ENCODE data around the gene RASA4B.
A peak's percentile ranks its signal among the peaks of the same experiment; 100 is the strongest.

Gene RASA4B

DNA sequence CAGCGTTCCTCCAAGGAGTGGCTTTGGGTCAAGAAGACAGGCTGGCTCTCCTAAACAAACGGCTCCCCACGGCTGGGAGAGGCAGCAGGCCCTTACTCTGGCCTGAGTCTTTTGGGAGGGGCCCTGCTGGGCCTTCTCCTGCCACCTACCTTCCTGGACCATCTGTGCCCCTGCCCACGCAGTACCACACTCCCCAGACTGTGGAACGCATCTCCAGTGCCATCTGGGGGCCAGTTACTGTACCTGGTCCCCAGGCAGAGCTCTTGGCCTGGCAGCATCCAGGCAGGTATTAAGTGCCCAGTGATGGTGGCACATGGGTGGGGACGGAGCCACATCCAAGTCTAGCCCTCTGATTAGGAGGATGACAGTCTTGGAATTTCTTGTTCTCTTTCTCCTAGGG lies 67.3 kb downstream of the RASA4B start:
- H3K9me3 ChIP-seq (ENCODE audit: low read length), result no peaks in the 10 kb centered on the region
- peaks cover 8% of the 10 kb centered on the region for H3K4me1 ChIP-seq (ENCODE audit: insufficient read depth, low read length)
- H3K4me3 ChIP-seq (ENCODE audit: low read length), result no peak overlapping the region
- H3K27me3 ChIP-seq (ENCODE audit: insufficient read depth, low read length), result no peaks in the 10 kb centered on the region
- H3K36me3 ChIP-seq (ENCODE audit: insufficient read depth, low read length), result peaks cover 26% of the 10 kb centered on the region
- H2AFZ ChIP-seq (ENCODE audit: low read depth, low read length), result no peak overlapping the region

- no peaks in the 10 kb centered on the region for H3K27me3 ChIP-seq (ENCODE audit: insufficient read depth, low read length)
- peaks cover 27% of the 10 kb centered on the region for H3K36me3 ChIP-seq (ENCODE audit: insufficient read depth, low read length)
- H3K4me3 ChIP-seq (ENCODE audit: low read length), result no peak overlapping the region
- no peak overlapping the region for H2AFZ ChIP-seq (ENCODE audit: low read depth, low read length)
- no peaks in the 10 kb centered on the region for H3K9me3 ChIP-seq (ENCODE audit: low read length)
- peaks cover 8% of the 10 kb centered on the region for H3K4me1 ChIP-seq (ENCODE audit: insufficient read depth, low read length)
These were observed 68.4 kb downstream of the RASA4B start for GRCh38 chr7:102449136-102449535.

DNA sequence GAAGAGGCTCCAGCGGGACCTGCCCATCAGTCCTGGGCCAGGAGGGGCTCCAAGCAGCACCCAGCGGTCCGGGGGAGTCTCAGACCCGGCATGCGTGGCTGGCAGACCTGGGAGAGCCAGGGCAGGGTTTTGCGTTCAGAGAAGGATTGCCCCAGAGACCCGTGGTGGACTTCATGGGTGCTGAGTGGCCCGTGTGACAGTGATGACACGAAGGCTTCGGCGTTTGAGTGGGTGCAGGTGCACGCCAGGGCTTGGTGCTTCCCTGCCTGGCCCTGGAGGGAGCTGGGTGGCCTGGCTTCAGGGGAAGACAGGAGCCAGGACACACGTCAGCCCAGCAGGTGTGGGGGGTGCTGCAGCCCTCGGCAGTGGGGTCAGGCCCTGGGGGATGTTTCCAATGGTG lies 70.3 kb downstream of the RASA4B start:
- H2AFZ ChIP-seq (ENCODE audit: low read depth, low read length), result no peak overlapping the region
- H3K36me3 ChIP-seq (ENCODE audit: insufficient read depth, low read length), result peaks cover 31% of the 10 kb centered on the region
- H3K9me3 ChIP-seq (ENCODE audit: low read length), result no peaks in the 10 kb centered on the region
- H3K27me3 ChIP-seq (ENCODE audit: insufficient read depth, low read length), result no peaks in the 10 kb centered on the region
- H3K4me1 ChIP-seq (ENCODE audit: insufficient read depth, low read length), result peaks cover 8% of the 10 kb centered on the region
- H3K4me3 ChIP-seq (ENCODE audit: low read length), result no peak overlapping the region

GRCh38 chr7:102446387-102447156 lies 71.0 kb downstream of the RASA4B start:
- H2AFZ ChIP-seq (ENCODE audit: low read depth, low read length), result no peak overlapping the region
- peaks cover 35% of the 10 kb centered on the region for H3K36me3 ChIP-seq (ENCODE audit: insufficient read depth, low read length)
- no peaks in the 10 kb centered on the region for H3K9me3 ChIP-seq (ENCODE audit: low read length)
- no peak overlapping the region for H3K4me3 ChIP-seq (ENCODE audit: low read length)
- peaks cover 6% of the 10 kb centered on the region for H3K4me1 ChIP-seq (ENCODE audit: insufficient read depth, low read length)
- H3K27me3 ChIP-seq (ENCODE audit: insufficient read depth, low read length), result no peaks in the 10 kb centered on the region

- no peak overlapping the region for H3K4me3 ChIP-seq (ENCODE audit: low read length)
- H3K36me3 ChIP-seq (ENCODE audit: insufficient read depth, low read length), result peaks cover 38% of the 10 kb centered on the region
- H2AFZ ChIP-seq (ENCODE audit: low read depth, low read length), result no peak overlapping the region
- H3K27me3 ChIP-seq (ENCODE audit: insufficient read depth, low read length), result no peaks in the 10 kb centered on the region
- H3K9me3 ChIP-seq (ENCODE audit: low read length), result no peaks in the 10 kb centered on the region
- peaks cover 5% of the 10 kb centered on the region for H3K4me1 ChIP-seq (ENCODE audit: insufficient read depth, low read length)
These were observed 71.9 kb downstream of the RASA4B start for GRCh38 chr7:102445674-102446071.

GRCh38 chr7:102444961-102445673 lies 72.5 kb downstream of the RASA4B start:
- H3K4me3 ChIP-seq (ENCODE audit: low read length), result no peak overlapping the region
- H3K4me1 ChIP-seq (ENCODE audit: insufficient read depth, low read length), result peaks cover 5% of the 10 kb centered on the region
- no peaks in the 10 kb centered on the region for H3K27me3 ChIP-seq (ENCODE audit: insufficient read depth, low read length)
- H3K36me3 ChIP-seq (ENCODE audit: insufficient read depth, low read length), result peaks cover 38% of the 10 kb centered on the region
- H2AFZ ChIP-seq (ENCODE audit: low read depth, low read length), result no peak overlapping the region
- H3K9me3 ChIP-seq (ENCODE audit: low read length), result no peaks in the 10 kb centered on the region

GRCh38 chr7:102439963-102440795 lies 77.4 kb downstream of the RASA4B start:
- no peaks in the 10 kb centered on the region for H3K27me3 ChIP-seq (ENCODE audit: insufficient read depth, low read length)
- peaks cover 5% of the 10 kb centered on the region for H3K4me1 ChIP-seq (ENCODE audit: insufficient read depth, low read length)
- H3K9me3 ChIP-seq (ENCODE audit: low read length), result no peaks in the 10 kb centered on the region
- peaks cover 25% of the 10 kb centered on the region for H3K36me3 ChIP-seq (ENCODE audit: insufficient read depth, low read length)
- H3K4me3 ChIP-seq (ENCODE audit: low read length), result no peak overlapping the region
- no peak overlapping the region for H2AFZ ChIP-seq (ENCODE audit: low read depth, low read length)

GRCh38 chr7:102436118-102436517 lies 81.5 kb downstream of the RASA4B start:
- H2AFZ ChIP-seq (ENCODE audit: low read depth, low read length), result no peak overlapping the region
- H3K4me3 ChIP-seq (ENCODE audit: low read length), result no peak overlapping the region
- peaks cover 10% of the 10 kb centered on the region for H3K36me3 ChIP-seq (ENCODE audit: insufficient read depth, low read length)
- H3K27me3 ChIP-seq (ENCODE audit: insufficient read depth, low read length), result no peaks in the 10 kb centered on the region
- H3K9me3 ChIP-seq (ENCODE audit: low read length), result no peaks in the 10 kb centered on the region
- H3K4me1 ChIP-seq (ENCODE audit: insufficient read depth, low read length), result peaks cover 22% of the 10 kb centered on the region

- no peaks in the 10 kb centered on the region for H3K27me3 ChIP-seq (ENCODE audit: insufficient read depth, low read length)
- H2AFZ ChIP-seq (ENCODE audit: low read depth, low read length), result peak overlapping the region; percentile 98
- peak overlapping the region; percentile 96 for H3K4me3 ChIP-seq (ENCODE audit: low read length)
- H3K9me3 ChIP-seq (ENCODE audit: low read length), result no peaks in the 10 kb centered on the region
- H3K36me3 ChIP-seq (ENCODE audit: insufficient read depth, low read length), result peaks cover 5% of the 10 kb centered on the region
- H3K4me1 ChIP-seq (ENCODE audit: insufficient read depth, low read length), result peaks cover 22% of the 10 kb centered on the region
These were observed 83.5 kb downstream of the RASA4B start for GRCh38 chr7:102434039-102434486.

DNA sequence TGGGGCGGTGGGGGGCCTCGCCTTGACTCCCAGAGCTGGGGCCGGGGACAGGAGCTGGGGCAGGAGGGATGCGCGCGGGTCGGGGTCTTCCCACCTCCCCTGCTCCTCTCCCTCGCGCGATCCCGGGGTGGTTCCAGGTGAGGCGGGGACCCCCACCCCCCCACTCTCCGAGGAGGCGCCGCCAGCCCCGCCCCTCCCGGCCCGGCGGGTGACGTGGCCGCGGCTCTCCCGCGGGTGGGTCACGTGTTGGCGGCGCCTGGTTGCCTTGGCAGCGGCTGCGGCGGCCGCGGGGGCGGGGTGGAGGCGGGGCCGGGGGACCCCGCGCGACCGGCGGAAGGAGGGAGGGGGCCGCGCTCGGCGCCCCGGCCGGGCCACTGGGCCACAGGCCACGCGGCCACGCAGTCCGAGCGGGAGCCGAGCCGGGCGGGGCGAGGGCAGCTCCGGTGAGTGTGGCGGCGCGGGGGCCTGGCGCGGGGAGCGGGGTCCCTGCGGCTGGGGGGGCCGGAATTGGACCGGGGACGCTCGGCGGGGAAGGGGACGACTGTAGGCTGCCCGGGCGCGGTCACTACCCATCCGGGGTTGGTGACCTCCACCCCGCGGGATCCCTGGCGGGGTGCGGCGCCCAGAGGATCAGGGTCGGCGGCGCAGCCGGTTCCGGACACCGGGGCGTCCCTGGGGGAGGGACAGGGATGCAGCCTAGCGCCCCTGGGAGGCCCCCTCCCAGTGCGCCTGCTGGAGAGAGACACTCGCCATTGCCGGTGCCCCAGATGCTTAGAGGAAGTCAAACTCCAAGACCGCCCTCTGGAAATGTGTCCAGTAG lies 84.1 kb downstream of the RASA4B start, which contains the start of gene ORAI2:
Gene ORAI2, plus strand, starts transcription at position 357 of the 820 bp plus-strand sequence. CDS start 5,382 bp downstream, outside the sequence.
- Histone ChIP-seq H3K4me3 (ENCODE audit: low read length) (peak within 1 kb of the TSS; percentile 96), H2AFZ (ENCODE audit: low read depth, low read length) (peak within 1 kb of the TSS; percentile 98), H3K27me3 (ENCODE audit: insufficient read depth, low read length) (no peaks in the 10 kb centered on the region), H3K9me3 (ENCODE audit: low read length) (no peaks in the 10 kb centered on the region), H3K4me1 (ENCODE audit: insufficient read depth, low read length) (peaks cover 22% of the 10 kb centered on the region), H3K36me3 (ENCODE audit: insufficient read depth, low read length) (no peaks in the 10 kb centered on the region)

All from neuron (in vitro differentiated cells).